Activated CD4-positive, alpha-beta T cell treated with anti-CD3 and anti-CD28 coated beads, Interleukin-2, Interleukin-4, amounts not matched to agents 100 ng/mL and 50 ng/mL, durations not matched to agents 16 hours and 8 hours (primary cell): ENCODE results near the gene PTTG1.

Source experiments
- DNase-seq: peaks from one replicate; pipeline ENCODE4 v3.0.0-alpha.2; 2020; ENCODE audit warnings: low spot score

Gene PTTG1

DNA sequence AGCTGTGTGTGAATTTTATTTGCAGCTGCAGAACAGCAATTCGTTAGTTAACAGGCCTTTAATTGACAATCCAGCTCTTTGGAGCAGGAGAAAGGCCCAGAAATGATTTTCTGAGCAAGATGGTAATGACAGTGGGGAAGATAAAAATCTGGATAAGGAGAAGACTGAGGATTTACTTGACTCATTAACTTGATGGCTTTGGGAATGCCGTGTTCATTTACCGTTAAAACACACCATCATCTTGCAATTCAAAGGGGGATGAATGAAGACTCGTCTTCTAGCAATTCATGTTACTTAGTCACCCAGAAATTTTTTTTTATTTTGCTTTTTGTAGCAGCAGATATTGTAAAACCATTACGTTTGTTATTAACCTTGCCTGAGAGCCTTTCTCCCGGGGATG lies 52.0 kb downstream of the PTTG1 start:
- no peak for DNase-seq

DNA sequence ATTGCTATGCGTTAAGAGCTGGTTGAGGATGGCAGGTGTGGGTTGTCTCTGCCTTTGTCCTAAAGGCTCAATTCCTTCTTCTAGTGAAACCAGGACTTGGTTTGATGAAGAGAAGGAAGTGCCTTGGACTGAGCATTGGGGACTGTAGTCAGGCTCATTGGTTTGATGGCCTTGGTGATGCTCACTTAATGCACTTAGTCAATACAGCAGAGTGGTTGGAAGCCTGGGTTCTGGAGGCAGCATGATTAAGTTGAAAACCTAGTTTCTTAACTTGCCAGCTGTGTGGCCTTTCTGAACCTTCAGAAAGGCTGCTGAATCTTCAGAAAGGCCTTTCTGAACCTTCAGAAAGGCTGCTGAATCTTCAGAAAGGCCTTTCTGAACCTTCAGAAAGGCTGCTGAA lies 52.4 kb downstream of the PTTG1 start:
- DNase-seq: no peak

DNA sequence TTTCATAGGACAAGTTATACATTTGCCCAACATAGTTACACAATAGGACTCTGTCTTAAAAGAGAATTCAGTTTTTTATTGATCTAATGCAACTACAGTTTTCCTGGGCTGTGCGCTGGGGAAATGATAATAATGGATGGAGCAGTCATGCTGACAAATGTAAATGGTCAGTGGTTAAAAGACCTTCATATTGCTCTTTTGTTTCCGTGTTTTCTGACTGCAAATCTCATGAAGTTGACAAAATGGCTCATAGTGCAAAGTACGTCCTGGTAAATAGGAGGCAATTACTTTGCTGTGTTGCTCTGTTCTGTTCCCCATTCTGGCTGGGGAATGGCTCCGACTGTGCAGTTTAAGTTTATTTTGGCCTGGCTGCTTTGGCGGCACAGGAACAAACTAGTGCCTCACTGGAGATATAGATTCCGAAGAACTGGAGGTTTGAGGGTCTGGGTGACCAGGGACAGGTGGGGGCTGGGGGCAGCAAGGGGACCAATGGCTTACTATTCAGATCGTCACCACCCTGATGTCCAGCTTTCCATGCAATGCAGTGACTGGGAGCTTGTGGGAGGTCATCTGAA lies 54.3 kb downstream of the PTTG1 start:
- DNase-seq: no peak

DNA sequence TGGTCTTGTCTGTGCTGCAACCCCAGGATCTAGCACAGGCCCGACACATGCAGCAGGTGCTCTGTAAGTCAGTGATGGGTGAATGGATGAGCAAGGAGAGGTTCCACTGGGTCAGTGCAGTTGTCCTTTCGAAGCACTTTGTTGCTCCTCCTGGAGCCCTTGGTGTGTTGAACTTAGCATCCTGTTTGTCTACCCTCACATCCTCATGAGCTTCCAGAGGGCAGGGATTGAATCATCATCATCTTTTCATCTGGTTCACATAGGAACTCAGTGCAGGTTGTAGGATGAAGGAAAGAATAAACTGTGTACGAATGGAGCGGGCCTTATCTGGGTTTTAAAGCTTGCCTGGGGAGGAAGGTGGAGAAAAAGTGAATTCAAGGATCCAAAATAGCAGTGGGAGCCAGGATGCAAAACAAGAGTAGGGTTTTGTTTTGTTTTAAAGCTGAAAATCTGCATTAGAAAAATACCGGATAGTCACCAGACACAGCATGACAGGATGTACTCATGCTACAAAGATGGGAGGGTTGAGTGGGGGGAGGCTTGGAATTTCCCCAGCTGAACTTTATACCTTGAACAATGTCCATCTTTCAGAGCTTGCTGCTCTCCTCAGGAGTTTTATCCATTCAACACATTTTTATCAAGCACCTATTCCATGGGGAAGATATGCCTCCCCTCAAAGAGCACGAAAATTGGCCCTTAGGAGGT lies 55.8 kb downstream of the PTTG1 start:
- no peak for DNase-seq

DNA sequence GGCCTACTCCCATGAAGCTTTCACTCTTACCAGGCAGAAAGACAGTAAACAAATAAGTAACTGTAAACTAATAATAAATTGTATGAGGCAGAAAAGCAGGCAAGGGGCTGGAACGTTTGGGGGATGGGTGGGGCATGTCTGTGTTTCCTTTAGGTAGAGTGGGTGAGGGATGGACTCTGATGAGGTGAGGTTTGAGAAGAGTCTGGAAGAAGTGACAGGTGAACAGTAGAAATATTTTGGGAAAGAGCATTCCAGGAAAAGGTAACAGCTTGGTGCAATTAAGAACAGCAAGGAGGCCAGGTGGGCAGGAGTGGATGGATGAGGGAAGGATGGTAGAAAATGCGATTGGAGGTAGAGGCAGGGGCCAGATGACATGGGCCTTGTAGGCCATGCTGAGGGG lies 56.5 kb downstream of the PTTG1 start:
- DNase-seq: no peak
